NCI-H2081 (cell line): Measurements from ENCODE around the gene LRP2BP.
"Not testable (repeated sequence)": the region's sequence is repeated elsewhere in the genome, so short reads cannot be mapped to it uniquely, and the experiment has no call there.

Experiments used
- DNase-seq, 2 experiments: peaks; one replicate each; lab custom pipeline; 2025; lab: John Stamatoyannopoulos, UW

LRP2BP gene

GRCh38 chr4:185325721-185326120 lies 70.0 kb downstream of the LRP2BP start:
- not testable (repeated sequence) for DNase-seq

- not testable (repeated sequence) for DNase-seq
These were observed 71.4 kb downstream of the LRP2BP start for GRCh38 chr4:185324361-185324760.

GRCh38 chr4:185323606-185324005 lies 72.1 kb downstream of the LRP2BP start:
- DNase-seq = no peak

- DNase-seq = no peak
These were observed 72.9 kb downstream of the LRP2BP start for GRCh38 chr4:185322803-185323202.

- DNase-seq = peak in 1 of 2 experiments; percentile 66
These were observed 77.0 kb downstream of the LRP2BP start for GRCh38 chr4:185318679-185319078.

- DNase-seq = no peak
These were observed 77.8 kb downstream of the LRP2BP start for GRCh38 chr4:185317880-185318279.

GRCh38 chr4:185317462-185317861 lies 78.3 kb downstream of the LRP2BP start:
- DNase-seq = not testable (repeated sequence)
